Kidney epithelial cell (primary cell): ENCODE data around the gene FAM3A. TPM values are rescaled to one million over a fixed set of nuclear protein-coding genes. Genes with fewer than 3 reads are reported as not detected.
"Not testable (repeated sequence)": the region's sequence is repeated elsewhere in the genome, so short reads cannot be mapped to it uniquely, and the experiment has no call there.

Source experiments
- DNase-seq: peaks from one replicate; pipeline ENCODE4 v3.0.0-alpha.2; 2010; ENCODE audit warnings: low read depth
- H3K27me3 ChIP-seq: 2 replicates; pipeline ENCODE4 v1.6.0; 2011; ENCODE audit warnings: low read length; ENCODE audit not compliant: control insufficient read depth, insufficient read depth
- H3K36me3 ChIP-seq: 2 replicates; pipeline ENCODE4 v1.5.1; 2011; ENCODE audit warnings: low read length; ENCODE audit not compliant: control insufficient read depth, insufficient read depth
- H3K4me3 ChIP-seq: 2 replicates; pipeline ENCODE4 v1.5.1; 2011; ENCODE audit warnings: low read depth, mild to moderate bottlenecking, control low read depth, low read length
- CTCF ChIP-seq: IDR thresholded peaks from 2 replicates; pipeline ENCODE4 v1.5.1; 2011; ENCODE audit warnings: mild to moderate bottlenecking, moderate library complexity, low read length, control low read depth, inconsistent platforms; ENCODE audit not compliant: insufficient read depth, poor library complexity, severe bottlenecking
- total RNA-seq: library from RNA; depleted of rRNA; stranded (reverse); fragments of >200 nt; gene quantifications from 2 replicates; pipeline ENCODE4 v1.2.3, GENCODE V29; 2015

The FAM3A gene
- total RNA-seq, 1 donor from 2014 or later = 32.3 TPM

GRCh38 chrX:154507673-154508383 is 8.2 kb downstream of the FAM3A start:
- DNase-seq = no peak
- no peaks in the 10 kb centered on the region for H3K27me3 ChIP-seq
- H3K36me3 ChIP-seq = no peaks in the 10 kb centered on the region
- no peak for TF ChIP-seq CTCF
- no peak overlapping the region for H3K4me3 ChIP-seq

- Histone ChIP-seq H3K4me3 (no peak overlapping the region), H3K36me3 (no peaks in the 10 kb centered on the region), H3K27me3 (no peaks in the 10 kb centered on the region)
- no peak for TF ChIP-seq CTCF
- DNase-seq = no peak
Observed at GRCh38 chrX:154506483-154507332, 9.3 kb downstream of the FAM3A start.

- no peak for TF ChIP-seq CTCF
- no peak overlapping the region for H3K4me3 ChIP-seq
- H3K36me3 ChIP-seq = no peaks in the 10 kb centered on the region
- H3K27me3 ChIP-seq = no peaks in the 10 kb centered on the region
- no peak for DNase-seq
Observed at GRCh38 chrX:154505734-154506133, 10.3 kb downstream of the FAM3A start.

- Histone ChIP-seq H3K36me3 (no peaks in the 10 kb centered on the region), H3K4me3 (no peak overlapping the region), H3K27me3 (no peaks in the 10 kb centered on the region)
- no peak for DNase-seq
- no peak for TF ChIP-seq CTCF
Observed at GRCh38 chrX:154502989-154503388, 13.0 kb downstream of the FAM3A start.

GRCh38 chrX:154502098-154502497 is 13.9 kb downstream of the FAM3A start:
- Histone ChIP-seq H3K36me3 (no peaks in the 10 kb centered on the region), H3K27me3 (no peaks in the 10 kb centered on the region), H3K4me3 (no peak overlapping the region)
- no peak for TF ChIP-seq CTCF
- no peak for DNase-seq

- not testable (repeated sequence) for DNase-seq, H3K4me3 ChIP-seq, H3K36me3 ChIP-seq, H3K27me3 ChIP-seq
Observed at GRCh38 chrX:154501423-154501822, 14.6 kb downstream of the FAM3A start.

- not testable (repeated sequence) for H3K4me3 ChIP-seq, H3K36me3 ChIP-seq, DNase-seq, H3K27me3 ChIP-seq
Observed at GRCh38 chrX:154496591-154497137, 19.4 kb downstream of the FAM3A start.
